GM18517 (cell line): ENCODE data around the gene AGMO.

Source experiments
- ATAC-seq: cut with Tn5 transposase; IDR thresholded peaks from one replicate; pipeline ENCODE4 v1.9.1; 2021; ENCODE audit warnings: mild to moderate bottlenecking, moderate library complexity; ENCODE audit not compliant: unreplicated experiment

The AGMO gene

GRCh38 chr7:15462721-15463389 is 99.0 kb downstream of the AGMO start:
- no peak for ATAC-seq

- ATAC-seq = no peak
Measured at GRCh38 chr7:15461576-15461975, 100.2 kb downstream of the AGMO start.

- ATAC-seq = no peak
Measured at GRCh38 chr7:15459018-15459615, 102.7 kb downstream of the AGMO start.

GRCh38 chr7:15457990-15458955 is 103.5 kb downstream of the AGMO start:
- ATAC-seq = no peak

GRCh38 chr7:15452670-15453069 is 109.1 kb downstream of the AGMO start:
- ATAC-seq = no peak

GRCh38 chr7:15446722-15447121 is 115.1 kb downstream of the AGMO start:
- ATAC-seq = no peak

- ATAC-seq = no peak
Measured at GRCh38 chr7:15446280-15446679, 115.5 kb downstream of the AGMO start.

- no peak for ATAC-seq
Measured at GRCh38 chr7:15441915-15442314, 119.9 kb downstream of the AGMO start.

GRCh38 chr7:15440482-15440881 is 121.3 kb downstream of the AGMO start:
- ATAC-seq = no peak

GRCh38 chr7:15439853-15440252 is 122.0 kb downstream of the AGMO start:
- ATAC-seq = no peak

- ATAC-seq = no peak
Measured at GRCh38 chr7:15433151-15433550, 128.7 kb downstream of the AGMO start.

- no peak for ATAC-seq
Measured at GRCh38 chr7:15430911-15431310, 130.9 kb downstream of the AGMO start.

GRCh38 chr7:15430191-15430590 is 131.6 kb downstream of the AGMO start:
- ATAC-seq = no peak

GRCh38 chr7:15424468-15424867 is 137.3 kb downstream of the AGMO start:
- no peak for ATAC-seq

- ATAC-seq = no peak
Measured at GRCh38 chr7:15419596-15419995, 142.2 kb downstream of the AGMO start.

- no peak for ATAC-seq
Measured at GRCh38 chr7:15418264-15418663, 143.6 kb downstream of the AGMO start.

- no peak for ATAC-seq
Measured at GRCh38 chr7:15417341-15417988, 144.3 kb downstream of the AGMO start.

GRCh38 chr7:15411019-15411418 is 150.8 kb downstream of the AGMO start:
- ATAC-seq = no peak

GRCh38 chr7:15407910-15408309 is 153.9 kb downstream of the AGMO start:
- no peak for ATAC-seq

- no peak for ATAC-seq
Measured at GRCh38 chr7:15403751-15404150, 158.1 kb downstream of the AGMO start.

GRCh38 chr7:15403315-15403714 is 158.5 kb downstream of the AGMO start:
- no peak for ATAC-seq
